DND-41 (cell line): ENCODE data around the gene MORN1.

Experiments used
- ATAC-seq: fragments of 200-7000 bp; cut with Tn5 transposase; 3 replicates; pipeline ENCODE4 v1.9.1; 2021; ENCODE audit warnings: low read depth; ENCODE audit not compliant: insufficient read depth
- DNase-seq: peaks from one replicate; pipeline ENCODE4 v3.0.0-alpha.2; 2020
- H2AFZ ChIP-seq: 2 replicates; pipeline ENCODE4 v1.6.0; 2012; ENCODE audit warnings: low read depth, low read length
- H3K27ac ChIP-seq: 2 replicates; pipeline ENCODE4 v1.5.1; 2012; ENCODE audit warnings: low read length, inconsistent platforms
- H3K27me3 ChIP-seq: fragments of 200-600 bp; sonication (generic); 2 replicates; pipeline ENCODE4 v1.6.0; 2012; ENCODE audit warnings: low read length, mild to moderate bottlenecking, inconsistent platforms; ENCODE audit not compliant: insufficient read depth, poor library complexity
- H3K36me3 ChIP-seq: 2 replicates; pipeline ENCODE4 v1.5.1; 2012; ENCODE audit warnings: low read length, inconsistent platforms; ENCODE audit not compliant: insufficient read depth
- H3K4me1 ChIP-seq: 2 replicates; pipeline ENCODE4 v1.5.1; 2012; ENCODE audit warnings: mild to moderate bottlenecking, low read length; ENCODE audit not compliant: insufficient read depth
- H3K4me2 ChIP-seq: 2 replicates; pipeline ENCODE4 v1.6.0; 2012; ENCODE audit warnings: mild to moderate bottlenecking, moderate library complexity, low read length, inconsistent platforms; ENCODE audit not compliant: insufficient read depth
- H3K4me3 ChIP-seq, 2 experiments: fragments of 200-600 bp in 1 of 2; shearing (Covaris generic) in 1 of 2; 2 replicates each; pipeline ENCODE4 v1.5.1; 2012 to 2016; ENCODE audit warnings: inconsistent platforms in 2 of 2, low read length in 2 of 2, mild to moderate bottlenecking in 2 of 2, low read depth in 1 of 2, moderate library complexity in 1 of 2
- H3K79me2 ChIP-seq: 2 replicates; pipeline ENCODE4 v1.6.0; 2012; ENCODE audit warnings: low read length, inconsistent platforms; ENCODE audit not compliant: insufficient read depth
- H3K9ac ChIP-seq: 2 replicates; pipeline ENCODE4 v1.6.0; 2012; ENCODE audit warnings: low read depth, mild to moderate bottlenecking, inconsistent platforms, low read length, moderate library complexity
- H3K9me3 ChIP-seq: 2 replicates; pipeline ENCODE4 v1.5.1; 2012; ENCODE audit warnings: low read length, moderate library complexity, mild to moderate bottlenecking, inconsistent platforms; ENCODE audit not compliant: insufficient read depth, severe bottlenecking
- H4K20me1 ChIP-seq: 2 replicates; pipeline ENCODE4 v1.6.0; 2012; ENCODE audit warnings: low read length; ENCODE audit not compliant: insufficient read depth
- CTCF ChIP-seq: IDR thresholded peaks from 2 replicates; pipeline ENCODE4 v1.5.1; 2012; ENCODE audit warnings: borderline replicate concordance, low read length, moderate library complexity, mild to moderate bottlenecking; ENCODE audit not compliant: poor library complexity, severe bottlenecking; ENCODE audit errors: extremely low read depth
- EZH2 ChIP-seq: IDR thresholded peaks from 3 replicates; pipeline ENCODE4 v1.6.1; 2012; ENCODE audit warnings: borderline replicate concordance, low read depth, mild to moderate bottlenecking, moderate library complexity, low read length, inconsistent platforms; ENCODE audit not compliant: severe bottlenecking

The MORN1 gene

DNA sequence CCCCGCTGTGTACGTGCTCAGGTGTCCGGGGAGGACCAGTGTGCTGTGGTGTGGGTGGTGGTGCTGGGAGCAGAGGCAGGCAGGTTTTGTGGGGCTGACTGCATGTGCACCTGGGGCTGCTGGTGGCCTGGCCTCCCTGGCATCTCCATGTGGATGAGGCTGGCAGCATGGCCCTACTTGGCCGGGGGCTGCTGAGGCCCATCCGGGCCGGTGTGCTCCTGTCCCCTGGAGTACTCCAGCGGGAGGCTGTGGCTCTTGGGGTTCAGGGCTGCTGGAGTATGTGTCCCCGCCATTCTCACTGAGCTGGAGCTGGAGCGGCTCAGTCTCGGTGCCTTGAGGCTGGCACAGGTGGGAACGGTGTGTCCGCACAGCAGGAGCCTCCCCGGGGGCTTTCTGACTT is 41.8 kb upstream of the MORN1 start:
- Histone ChIP-seq H3K4me3 (no peak overlapping the region), H3K79me2 (no peaks in the 10 kb centered on the region), H3K4me1 (no peaks in the 10 kb centered on the region), H2AFZ (no peak overlapping the region), H3K4me2 (no peak overlapping the region), H3K9me3 (no peaks in the 10 kb centered on the region), H3K27me3 (no peaks in the 10 kb centered on the region), H3K36me3 (no peaks in the 10 kb centered on the region), H4K20me1 (peaks cover 2% of the 10 kb centered on the region; the same call in 1 of the 2 replicates), H3K27ac (no peak overlapping the region), H3K9ac (no peak overlapping the region)
- ATAC-seq = no peak
- DNase-seq = no peak
- no peak for TF ChIP-seq CTCF

- H3K27ac ChIP-seq = no peak overlapping the region
- TF ChIP-seq EZH2 (no peak), CTCF (no peak)
- H4K20me1 ChIP-seq = 0 out of 2 replicates have a peak, but pooled peaks cover 2% of the 10 kb centered on the region
- H2AFZ ChIP-seq = no peak overlapping the region
- no peak for ATAC-seq
- H3K9me3 ChIP-seq = no peaks in the 10 kb centered on the region
- no peak for DNase-seq
- no peaks in the 10 kb centered on the region for H3K36me3 ChIP-seq
- H3K79me2 ChIP-seq = no peaks in the 10 kb centered on the region
- no peak overlapping the region for H3K4me2 ChIP-seq
- no peaks in the 10 kb centered on the region for H3K4me1 ChIP-seq
- no peaks in the 10 kb centered on the region for H3K27me3 ChIP-seq
- no peak overlapping the region for H3K9ac ChIP-seq
- H3K4me3 ChIP-seq = no peak overlapping the region
These were observed 41.1 kb upstream of the MORN1 start for GRCh38 chr1:2432441-2432844.

DNA sequence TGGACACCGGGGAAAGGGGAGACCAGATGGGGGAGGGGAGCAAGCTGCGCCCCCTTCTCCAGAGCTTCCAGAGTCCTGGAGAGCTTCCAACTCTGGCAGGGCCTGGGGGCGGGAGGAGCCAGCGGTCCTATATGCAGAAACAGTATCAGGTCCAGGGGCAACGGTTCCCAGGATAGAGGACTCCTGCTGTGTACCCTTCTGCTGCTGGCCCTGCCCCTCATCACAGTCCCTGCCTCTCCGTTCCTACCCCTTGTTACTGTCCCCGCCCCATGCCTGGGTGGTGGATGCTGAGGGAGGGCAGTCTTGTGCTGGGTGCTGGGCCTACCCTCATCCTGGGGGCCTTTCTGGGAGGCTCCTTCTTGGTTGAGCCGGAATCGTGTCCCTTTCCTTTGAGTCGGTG is 40.2 kb upstream of the MORN1 start:
- no peaks in the 10 kb centered on the region for H3K9me3 ChIP-seq
- H3K79me2 ChIP-seq = no peaks in the 10 kb centered on the region
- no peak overlapping the region for H2AFZ ChIP-seq
- no peaks in the 10 kb centered on the region for H3K36me3 ChIP-seq
- H3K9ac ChIP-seq = no peak overlapping the region
- H3K4me2 ChIP-seq = no peak overlapping the region
- no peak overlapping the region for H3K27ac ChIP-seq
- TF ChIP-seq CTCF (no peak), EZH2 (no peak)
- H3K4me1 ChIP-seq = no peaks in the 10 kb centered on the region
- 0 out of 2 replicates have a peak, but pooled peaks cover 2% of the 10 kb centered on the region for H4K20me1 ChIP-seq
- DNase-seq (no peak), ATAC-seq (no peak)
- no peak overlapping the region for H3K4me3 ChIP-seq
- no peaks in the 10 kb centered on the region for H3K27me3 ChIP-seq

DNA sequence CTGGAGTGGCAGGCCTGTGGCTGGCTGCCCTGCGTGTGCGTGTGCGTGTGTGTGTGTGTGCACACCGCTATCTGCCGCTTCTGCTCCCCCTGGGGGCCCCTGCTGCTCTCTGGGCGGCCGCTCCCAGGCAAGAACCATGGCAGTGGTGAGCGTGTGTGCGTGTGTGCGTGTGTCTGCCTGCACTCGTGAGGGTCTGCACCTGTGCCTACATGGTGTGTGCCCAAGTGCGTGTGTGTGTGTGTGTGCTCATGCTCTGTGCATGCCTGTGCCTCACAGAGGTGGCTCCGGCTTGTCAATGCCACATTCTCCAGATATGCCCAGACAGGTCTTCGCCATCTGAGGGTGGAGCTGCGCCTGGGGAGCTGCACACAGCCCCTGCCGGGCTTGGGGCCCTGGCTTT is 39.7 kb upstream of the MORN1 start:
- no peak overlapping the region for H3K4me2 ChIP-seq
- no peaks in the 10 kb centered on the region for H3K36me3 ChIP-seq
- TF ChIP-seq EZH2 = no peak
- TF ChIP-seq CTCF = no peak
- H3K9me3 ChIP-seq = no peaks in the 10 kb centered on the region
- ATAC-seq (no peak), DNase-seq (no peak)
- no peak overlapping the region for H3K4me3 ChIP-seq
- no peaks in the 10 kb centered on the region for H3K4me1 ChIP-seq
- no peak overlapping the region for H3K27ac ChIP-seq
- H3K9ac ChIP-seq = no peak overlapping the region
- no peaks in the 10 kb centered on the region for H3K27me3 ChIP-seq
- H2AFZ ChIP-seq = no peak overlapping the region
- no peaks in the 10 kb centered on the region for H3K79me2 ChIP-seq
- H4K20me1 ChIP-seq = 0 out of 2 replicates have a peak, but pooled peaks cover 2% of the 10 kb centered on the region
